ENCODE data around the gene VIPR1.

Gene VIPR1, protein sequence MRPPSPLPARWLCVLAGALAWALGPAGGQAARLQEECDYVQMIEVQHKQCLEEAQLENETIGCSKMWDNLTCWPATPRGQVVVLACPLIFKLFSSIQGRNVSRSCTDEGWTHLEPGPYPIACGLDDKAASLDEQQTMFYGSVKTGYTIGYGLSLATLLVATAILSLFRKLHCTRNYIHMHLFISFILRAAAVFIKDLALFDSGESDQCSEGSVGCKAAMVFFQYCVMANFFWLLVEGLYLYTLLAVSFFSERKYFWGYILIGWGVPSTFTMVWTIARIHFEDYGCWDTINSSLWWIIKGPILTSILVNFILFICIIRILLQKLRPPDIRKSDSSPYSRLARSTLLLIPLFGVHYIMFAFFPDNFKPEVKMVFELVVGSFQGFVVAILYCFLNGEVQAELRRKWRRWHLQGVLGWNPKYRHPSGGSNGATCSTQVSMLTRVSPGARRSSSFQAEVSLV

DNA sequence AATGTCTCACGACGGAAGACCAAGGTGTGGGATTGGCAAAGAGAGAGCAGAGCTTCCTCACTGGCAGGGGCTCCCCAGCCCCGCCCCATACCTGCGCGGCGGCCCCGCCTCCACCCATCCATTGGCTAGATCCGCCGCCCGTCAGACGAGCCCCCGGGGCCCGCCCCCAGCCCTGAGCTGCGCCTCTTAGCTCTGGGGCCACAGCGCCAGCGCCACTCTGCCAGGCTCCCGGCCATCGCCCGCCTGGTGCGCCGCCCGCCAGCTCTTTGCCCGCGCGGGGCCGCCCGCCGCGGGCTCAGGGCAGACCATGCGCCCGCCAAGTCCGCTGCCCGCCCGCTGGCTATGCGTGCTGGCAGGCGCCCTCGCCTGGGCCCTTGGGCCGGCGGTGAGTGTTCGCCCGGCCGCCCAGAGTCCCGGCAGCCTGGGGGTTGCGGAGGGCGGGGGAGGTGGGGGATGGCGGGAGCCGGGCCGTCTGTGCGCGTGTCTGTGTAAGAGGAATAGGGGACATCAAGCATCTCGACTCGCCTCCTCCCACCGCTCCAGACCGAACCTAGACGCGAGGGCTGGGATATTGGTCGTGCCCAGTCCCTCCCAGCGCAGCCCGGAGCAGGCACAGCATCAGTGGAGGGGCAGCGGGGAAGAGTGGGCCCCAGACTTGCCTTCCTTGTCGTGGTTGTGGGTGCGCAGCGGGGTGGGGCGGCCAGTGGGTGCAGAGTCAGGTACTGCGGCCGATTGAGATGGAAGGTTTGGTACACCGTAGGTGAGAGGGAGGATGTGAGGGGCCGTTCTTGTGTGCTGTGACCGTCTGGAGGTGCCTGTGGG, at the start of gene VIPR1:
Gene VIPR1, plus strand, starts transcription at position 215 of the 822 bp plus-strand sequence. Its CDS starts 93 bp downstream, at position 308.
- DNase-seq = peak; percentile 90

DNA sequence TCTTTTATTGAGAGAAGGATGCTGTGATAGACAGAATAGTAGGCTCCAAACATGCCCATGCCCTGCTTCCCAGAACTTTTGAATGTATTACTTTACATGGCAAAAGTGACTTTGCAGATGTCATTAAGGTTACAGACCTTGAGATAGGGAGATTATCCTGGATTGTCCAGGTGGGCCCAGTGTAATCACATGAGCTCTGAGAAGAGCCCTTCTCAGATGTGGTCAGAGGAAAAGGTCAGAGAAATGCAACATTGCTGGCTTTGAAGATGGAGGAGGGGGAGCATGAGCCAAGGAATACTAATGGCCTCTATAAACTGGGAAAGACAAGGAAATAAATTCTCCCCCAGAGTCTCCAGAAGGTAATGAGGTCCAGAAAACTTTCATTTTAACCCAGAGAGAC, 46.2 kb upstream of the VIPR1 start:
- DNase-seq = no peak

DNA sequence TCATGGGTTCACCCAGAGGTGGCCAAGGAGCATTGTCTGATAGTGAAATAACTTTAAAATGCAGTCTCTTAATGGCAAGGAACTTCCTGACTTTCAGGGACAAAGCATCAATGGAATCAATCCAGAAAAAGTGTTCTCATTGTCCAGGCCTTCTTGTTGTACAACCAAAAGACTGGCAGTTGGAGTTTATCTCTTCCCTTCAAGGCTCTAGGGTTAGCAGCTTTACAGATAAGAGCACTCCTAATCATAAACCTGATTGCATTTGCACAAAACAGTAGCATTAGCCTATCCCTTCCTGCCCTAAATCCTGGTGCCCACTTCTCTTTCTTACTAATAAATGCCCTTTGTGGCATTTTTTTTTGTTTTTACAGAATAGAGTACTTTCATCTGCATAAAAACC, 43.3 kb upstream of the VIPR1 start:
- DNase-seq = no peak

DNA sequence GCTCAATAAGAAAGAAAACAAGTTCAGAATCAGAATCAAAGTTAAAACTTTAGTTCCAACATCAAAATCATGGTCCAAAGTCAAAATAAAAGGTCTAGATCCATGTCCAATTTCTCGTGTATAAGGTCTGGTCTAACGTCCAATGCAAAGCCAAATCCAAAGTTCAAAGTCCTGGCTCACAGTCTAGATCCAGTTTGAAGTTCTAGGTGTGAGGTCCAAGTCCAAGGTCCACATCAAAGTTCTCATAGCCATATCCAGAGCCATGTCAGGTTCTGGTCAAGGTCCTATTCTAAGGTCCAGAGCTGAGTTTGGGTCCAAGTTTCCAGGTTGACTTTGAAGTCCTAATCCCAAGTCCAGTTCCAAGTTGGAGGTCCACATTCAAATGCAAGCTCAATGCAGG, 40.7 kb upstream of the VIPR1 start:
- DNase-seq = no peak

DNA sequence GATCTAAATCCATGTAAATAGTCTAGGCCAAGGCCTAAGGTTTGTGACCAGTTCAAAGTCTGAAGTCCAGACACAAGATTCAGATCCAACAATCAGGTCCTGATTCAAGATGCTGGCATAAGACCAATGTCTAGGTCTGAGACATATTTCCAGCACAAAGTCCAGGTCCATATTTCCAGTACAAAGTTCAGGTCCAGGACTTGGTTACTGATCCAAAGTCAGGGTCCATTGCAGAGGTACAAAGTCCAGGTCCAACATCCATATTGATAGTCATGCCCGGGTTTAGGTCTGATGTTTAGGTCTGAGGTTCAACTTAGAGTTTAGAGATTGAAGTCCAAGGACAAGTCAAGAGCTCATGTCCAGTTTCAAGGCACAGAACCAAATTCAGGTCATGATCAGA, 39.4 kb upstream of the VIPR1 start:
- no peak for DNase-seq

DNA sequence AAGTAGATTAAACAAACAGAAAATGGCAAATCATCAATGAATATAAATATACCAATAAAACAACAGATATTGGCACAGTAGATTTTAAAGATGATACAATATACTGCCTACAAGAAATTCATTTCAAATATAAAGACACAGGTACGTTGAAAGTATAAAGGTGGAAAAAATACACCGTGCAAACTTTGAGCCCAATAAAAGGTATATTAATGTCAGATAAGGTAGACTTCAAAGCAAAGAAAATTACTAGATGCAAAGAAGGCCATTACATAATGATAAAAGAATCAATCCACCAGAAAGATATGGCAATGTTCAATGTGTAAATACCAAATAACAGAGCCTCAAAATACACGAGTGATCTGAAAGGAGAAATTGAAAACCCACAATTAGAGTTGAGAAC, 34.3 kb upstream of the VIPR1 start:
- no peak for DNase-seq

DNA sequence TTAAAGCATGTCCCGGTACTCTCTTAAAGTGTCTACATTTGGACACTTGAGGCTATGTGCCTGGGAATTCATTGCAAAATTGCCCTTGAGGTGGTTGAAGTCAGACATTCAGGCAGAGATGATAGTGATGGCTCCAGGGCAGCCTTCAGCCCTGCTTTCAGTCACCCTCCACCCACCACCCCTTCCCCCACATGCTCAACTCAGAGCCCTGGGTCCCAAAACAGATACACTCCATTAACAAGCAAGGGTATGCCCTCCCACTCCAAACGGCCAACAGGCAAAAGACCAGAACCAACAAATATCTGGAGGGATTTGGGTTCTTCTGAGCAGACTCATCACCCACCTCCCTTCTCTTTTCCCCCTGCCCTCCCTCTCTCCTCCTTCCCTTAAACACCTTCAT, 29.9 kb upstream of the VIPR1 start:
- no peak for DNase-seq

DNA sequence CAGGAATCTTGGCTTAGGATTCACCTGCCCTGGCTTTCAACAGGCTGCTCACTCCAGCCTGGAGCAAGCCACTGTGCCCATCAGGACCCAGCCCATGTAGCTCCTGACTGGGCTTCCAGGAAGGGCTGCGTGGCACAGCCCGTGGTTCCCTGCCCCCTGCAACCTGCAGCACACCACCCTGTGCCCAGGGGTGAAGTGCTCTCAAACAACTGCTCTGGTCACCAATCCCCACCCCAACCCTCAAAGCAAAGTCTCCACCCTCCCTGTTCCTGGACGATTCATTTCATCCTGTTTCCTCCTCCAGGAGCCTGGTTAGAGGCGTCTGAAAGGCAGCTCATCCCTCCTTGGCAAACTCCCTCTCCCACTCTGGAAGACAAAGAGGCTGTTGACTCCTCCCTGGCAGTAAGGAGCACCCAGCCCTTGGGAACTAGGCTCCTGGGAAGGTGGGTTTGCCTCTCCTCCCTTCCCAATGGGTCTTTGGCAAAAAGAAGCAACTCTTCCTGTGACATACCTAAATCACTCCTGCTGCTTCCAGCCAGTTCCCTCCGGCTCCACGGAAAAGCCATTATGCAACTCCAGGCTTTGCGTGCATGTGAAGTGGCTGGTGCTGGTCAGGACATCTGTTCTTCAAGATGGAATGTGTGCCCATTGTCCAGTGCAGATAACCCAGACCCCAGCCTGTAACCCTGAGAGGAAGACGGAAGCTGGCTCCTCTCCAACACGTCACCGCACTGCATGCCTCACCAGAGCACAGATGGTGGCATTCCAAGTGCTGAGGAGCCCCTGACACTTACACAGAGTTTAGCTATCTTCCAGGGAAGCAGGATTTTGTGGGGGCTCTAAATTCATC, 29.1 kb upstream of the VIPR1 start:
- no peak for DNase-seq

DNA sequence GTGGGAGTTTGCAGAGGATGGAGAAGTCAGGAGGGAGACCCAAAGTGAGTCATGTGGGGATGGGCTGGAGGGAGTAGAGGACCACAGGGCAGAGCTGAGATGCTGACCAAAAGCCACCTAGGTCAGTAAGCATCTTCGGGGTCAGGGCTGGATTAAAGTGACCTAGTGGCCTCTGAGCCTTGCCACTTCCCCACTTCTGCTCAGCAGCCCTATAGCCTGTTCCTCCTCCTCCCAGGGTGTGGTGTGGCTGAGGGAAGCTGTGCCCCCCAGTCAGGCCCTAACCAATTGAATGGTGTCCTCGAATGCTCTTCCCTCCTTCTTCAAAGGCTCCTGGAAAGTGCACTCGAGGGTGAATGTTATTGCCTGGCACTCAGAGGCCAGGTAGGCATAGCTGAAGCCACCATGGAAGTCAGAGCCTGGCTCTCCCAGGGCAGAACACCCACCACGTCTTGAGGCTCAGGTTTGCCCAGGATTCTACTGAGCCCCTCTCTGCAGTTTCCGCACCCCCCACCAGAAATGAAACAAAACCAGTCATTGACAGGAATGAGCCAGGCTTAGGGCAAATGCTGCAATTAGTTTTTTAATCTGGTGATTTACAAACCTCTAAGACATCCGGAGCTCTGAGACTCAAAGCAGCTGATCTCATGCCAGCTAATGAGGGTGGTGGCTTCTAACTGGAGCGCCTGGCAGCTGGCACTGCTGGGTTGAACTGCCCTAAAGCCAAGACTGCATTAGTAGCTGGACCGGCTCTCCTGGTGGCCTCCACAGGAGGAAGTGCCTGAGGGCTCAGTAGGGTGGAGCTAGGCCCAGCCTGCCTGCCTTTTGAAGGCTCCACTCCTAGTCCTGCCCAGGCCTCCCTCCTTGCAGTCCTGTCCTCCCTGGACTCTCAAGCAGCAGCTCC, 26.0 kb upstream of the VIPR1 start:
- DNase-seq = no peak

DNA sequence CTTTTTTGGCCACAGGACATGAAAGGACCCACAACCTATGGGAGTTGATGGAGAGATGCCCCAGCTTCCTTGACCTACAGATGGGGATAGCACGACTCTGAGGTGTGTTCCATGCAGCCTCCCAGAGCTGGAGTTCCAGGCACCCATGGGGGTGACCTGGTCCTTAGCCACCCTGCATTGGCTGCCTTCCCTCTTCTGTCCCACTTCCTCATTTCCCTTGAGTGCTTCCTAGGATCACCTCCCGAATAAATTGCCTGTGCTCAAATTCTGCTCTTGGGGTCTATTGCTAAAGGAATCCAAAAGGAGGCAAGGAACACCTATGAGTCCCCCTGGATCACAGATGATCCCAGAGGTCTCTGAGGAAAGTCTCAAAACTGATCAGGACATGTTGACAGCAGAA, 24.7 kb upstream of the VIPR1 start:
- DNase-seq = no peak

DNA sequence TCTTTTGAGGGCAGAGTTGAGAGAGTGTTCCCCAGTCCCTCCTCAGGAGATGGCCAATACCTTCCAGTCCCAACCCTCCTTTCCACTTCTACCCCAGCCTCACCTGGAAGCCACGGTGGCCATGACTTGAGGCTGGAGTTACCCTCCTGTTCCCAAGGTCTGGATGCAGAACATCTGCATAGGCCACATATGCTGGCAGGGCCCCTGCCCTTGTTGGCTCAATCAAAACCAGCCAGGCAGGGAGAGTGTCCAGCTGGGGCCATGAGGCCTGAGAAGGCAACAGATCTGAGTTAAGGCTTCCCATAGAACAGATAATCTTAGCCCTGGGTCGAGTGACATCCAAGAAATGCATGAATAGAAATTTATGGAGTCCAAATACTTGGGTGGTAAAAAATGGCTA, 23.6 kb upstream of the VIPR1 start:
- DNase-seq = no peak

DNA sequence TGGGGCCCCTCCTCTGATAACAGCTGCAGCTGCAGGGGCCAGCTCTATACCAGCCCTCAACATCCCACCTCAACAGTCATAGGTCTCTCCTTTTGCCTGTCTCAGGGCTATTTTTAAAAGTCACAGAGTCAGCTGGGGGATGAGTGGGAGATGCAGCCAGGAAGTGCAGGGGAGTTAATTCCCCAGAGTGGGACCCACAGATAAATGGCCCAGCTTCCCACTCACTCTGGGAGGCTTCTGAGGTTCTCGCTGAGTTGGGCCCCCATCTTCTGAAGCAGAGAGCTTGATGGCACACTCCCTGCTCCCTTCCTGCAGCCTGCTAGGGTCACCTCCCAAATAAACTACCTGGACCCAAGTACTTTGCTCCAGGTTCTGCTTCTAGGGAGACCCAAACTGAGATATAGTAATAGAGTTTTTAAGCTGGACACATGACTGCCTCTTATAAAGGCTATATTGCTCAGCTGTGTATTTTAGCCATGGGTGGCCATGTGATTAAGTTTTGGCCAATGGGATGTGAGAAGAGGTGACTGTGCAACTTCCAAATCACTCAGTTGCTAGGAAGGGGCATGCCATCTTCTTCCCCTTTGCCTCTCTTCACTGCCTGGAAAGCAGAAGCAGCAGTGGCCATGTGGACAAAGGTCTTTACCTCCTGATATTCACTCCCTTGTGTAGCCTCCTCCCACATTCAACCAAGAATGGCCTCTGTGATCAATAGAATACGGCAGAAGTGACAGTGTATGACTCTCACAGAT, 15.5 kb upstream of the VIPR1 start:
- DNase-seq = no peak

DNA sequence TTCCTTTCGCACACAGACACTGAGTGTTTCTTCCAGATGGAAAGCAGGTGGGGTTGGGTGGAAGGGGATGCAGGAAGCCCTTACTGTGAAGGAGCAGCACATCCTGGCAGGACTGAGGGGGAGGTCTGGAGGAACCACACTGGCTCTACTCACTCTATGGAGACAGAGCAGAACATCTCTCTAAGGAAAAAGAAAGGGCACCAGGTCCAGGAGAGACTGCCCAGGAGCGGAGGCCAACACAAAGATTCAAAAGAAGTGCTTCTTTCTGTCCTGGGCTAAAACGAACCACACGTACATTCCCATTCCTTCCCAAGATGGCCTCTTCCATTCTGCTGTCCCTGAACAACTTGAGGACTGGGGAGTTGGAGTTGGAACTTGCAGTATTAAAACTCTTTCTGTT, 13.8 kb upstream of the VIPR1 start:
- no peak for DNase-seq

DNA sequence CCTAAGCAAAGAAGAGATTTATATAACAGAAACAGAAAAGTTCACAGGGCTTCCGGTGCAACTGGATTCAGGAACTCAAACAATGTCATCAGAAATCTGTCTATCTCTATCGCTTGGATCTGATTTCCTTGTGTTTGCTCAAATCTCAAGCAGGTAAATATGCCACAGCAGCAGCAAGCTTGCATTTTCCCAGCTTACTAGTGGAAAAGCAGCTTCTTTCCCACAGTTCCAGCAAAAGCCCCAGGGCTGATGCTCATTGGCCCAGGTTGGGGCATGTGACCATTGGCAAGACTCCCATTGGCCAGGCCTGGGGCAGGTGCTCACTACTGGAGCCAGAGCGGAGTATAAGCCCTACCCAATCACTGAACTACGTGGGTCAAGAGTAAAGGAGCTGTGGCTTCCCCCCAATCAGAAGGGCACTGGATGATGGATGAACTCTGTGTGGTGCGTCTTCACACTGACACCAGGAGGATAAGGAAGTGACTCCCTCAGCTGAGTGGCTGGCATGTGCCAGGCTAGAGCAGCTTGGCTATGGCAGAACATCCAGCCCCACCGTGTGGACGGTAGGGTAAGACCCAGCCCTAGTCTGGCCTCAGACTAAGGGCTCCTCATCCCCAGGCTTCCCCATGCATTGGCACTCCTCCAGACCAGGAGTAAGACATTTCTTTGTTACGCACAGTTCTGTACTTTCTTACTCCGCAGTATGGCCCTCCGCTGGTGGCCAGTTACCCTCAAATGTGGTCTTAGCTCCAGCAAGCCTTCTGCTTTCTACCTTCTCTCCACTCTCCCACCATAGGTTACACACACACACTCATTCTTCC, 13.1 kb upstream of the VIPR1 start:
- no peak for DNase-seq

DNA sequence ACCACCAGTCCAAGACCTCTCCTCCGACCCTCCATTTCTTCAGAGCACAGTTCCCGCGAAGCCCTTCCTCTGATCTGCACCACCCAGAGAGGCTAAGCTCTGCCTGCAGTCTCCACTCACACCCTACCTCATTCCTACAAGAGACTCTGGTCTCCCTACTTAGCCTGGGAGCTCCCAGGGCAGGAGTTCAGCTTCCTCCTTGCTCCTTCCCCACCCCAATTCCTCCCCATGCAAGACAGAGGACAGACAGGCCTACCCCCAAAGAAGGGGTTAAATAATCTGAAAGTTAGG, 12.6 kb upstream of the VIPR1 start:
- no peak for DNase-seq

DNA sequence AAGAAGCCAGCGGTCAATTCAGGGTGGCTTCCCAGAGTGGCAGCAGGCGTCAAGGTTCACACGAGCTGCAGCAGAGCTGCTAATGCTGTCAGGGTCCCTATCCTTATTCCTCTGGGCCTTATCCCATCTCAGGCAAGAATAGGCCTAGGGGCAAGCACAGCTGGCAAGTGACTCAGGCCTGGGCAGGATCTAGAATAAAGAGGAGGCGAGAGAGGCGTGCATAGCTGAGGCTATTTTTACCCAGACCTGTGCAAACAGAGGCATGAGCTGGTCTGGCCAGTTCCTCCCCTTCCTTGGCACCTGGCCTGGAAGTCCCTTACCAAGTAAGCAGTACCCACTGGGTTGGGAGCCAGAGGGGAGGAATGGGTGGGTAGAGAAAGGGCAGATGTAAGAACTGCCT, 12.2 kb upstream of the VIPR1 start:
- DNase-seq = no peak

DNA sequence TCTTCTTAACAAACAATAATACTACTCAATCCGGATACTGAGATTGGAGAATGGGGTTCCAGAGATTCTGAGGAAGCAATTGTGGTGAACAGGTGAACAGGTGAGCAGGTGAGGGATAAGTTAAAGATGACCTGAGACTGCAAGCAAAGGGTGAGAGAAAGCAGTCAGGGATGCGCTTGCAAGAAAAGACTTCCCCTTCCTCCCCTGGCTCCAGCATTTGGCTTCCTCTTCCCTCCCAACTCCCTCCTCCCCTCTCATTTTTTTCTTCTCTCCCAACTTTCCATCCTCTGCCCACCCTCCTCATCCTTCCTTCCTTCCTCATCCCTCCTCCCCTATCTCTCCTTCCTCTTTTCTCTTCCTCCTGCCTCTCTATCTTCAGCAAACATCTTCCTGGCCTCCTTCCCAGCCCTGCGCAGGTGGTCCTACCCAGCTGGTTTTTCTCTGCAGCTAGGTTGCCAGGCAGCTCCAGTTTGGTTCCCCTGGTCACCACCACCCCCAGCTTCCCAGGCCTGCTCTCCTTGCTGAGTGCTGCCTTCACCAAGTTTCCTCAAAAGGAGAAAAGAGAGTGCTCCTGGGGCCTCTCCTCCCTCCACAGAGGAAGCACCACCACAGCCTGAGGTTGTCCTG, 10.4 kb upstream of the VIPR1 start:
- DNase-seq = peak; percentile 2

DNA sequence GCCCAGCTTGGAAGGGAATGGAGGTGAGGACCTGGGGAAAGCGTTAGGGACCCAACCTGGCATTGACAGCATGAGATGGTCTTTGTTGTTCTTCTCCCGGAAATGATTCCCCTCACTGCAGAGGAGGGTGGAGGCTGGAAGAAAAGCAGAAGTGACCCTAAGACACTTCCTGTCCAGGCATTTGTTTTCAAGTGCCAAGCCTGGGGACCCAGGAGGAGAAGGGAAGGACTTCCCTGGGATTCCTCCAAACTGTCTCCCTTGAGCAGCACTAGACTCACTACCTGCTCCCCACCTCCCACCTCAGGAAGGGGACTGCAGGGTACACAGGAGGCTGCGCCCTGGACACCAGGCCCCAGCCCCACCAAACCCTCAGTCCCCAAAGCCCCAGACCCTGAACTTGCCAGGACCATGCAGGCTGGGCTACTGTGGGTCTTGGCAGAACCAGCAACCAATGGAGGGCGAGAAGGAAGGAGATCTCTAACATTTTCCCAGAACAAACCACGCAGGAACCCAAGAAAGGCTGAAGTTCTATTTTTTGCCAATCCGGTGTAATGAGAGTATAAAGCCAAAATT, 9.8 kb upstream of the VIPR1 start:
- peak; percentile 1 for DNase-seq

DNA sequence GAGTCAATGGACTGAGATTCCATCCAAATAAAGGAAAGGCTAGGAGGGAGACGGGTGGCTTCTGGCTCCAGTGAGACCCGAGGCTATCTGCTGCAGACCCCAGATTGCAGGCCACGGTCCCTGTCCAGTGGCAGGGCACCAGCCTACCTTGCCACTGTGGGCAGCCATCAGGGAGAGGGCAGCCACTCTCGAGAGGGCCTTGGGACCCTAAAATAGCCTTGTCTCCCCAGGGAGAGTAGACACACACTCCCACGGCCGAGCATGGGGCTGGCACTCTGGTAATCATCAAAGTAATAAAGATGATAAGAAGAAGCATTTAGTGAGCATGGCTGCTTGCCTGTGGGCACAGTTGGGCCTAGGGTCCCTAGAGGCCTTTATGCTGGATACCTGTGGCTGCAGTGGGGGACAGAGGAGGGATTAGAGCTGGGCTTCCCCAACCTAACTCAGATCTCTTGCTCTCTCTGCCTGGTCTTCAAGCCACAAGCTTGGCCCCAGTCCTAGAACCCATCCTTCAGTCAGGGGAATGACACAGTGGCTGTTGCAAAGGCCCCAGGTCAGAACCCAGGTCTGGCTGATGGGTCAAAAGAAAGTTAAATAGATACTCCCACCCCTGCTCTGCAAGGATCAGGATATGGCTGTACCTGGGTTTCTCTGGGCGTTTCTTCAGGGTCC, 9.2 kb upstream of the VIPR1 start:
- DNase-seq = peak; percentile 1
